Measurements from ENCODE around the gene CNTNAP4.

DNA sequence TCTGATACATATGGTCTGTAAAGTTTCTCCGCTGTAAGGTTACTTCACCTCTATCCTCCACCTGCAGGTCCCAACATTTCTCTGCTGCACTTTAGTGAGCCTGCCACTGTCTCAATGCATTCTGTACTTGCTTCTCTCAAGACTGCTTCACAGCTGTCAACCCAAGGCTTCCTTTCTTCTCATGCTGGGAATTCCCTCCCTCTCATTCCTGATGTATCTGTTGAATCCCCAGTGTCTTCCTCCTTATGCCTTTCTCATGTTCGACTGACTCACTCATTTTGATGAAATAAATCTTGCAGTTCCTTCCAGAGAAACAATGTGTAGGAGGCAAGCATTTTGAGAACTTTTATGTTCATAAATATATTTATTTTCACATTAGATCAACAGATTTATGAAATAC lies 288.3 kb downstream of the CNTNAP4 start:
- TF ChIP-seq, protein P1, sequence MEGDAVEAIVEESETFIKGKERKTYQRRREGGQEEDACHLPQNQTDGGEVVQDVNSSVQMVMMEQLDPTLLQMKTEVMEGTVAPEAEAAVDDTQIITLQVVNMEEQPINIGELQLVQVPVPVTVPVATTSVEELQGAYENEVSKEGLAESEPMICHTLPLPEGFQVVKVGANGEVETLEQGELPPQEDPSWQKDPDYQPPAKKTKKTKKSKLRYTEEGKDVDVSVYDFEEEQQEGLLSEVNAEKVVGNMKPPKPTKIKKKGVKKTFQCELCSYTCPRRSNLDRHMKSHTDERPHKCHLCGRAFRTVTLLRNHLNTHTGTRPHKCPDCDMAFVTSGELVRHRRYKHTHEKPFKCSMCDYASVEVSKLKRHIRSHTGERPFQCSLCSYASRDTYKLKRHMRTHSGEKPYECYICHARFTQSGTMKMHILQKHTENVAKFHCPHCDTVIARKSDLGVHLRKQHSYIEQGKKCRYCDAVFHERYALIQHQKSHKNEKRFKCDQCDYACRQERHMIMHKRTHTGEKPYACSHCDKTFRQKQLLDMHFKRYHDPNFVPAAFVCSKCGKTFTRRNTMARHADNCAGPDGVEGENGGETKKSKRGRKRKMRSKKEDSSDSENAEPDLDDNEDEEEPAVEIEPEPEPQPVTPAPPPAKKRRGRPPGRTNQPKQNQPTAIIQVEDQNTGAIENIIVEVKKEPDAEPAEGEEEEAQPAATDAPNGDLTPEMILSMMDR (IDR thresholded peaks at IDR 0.05), result no peak
- no peak for TF ChIP-seq POLR2A (IDR thresholded peaks at IDR 0.05)
